Activated CD4-positive, alpha-beta T cell treated with anti-CD3 and anti-CD28 coated beads for 48 hours (primary cell): Measurements from ENCODE around the gene CDK19.

Experiments
- DNase-seq: peaks from one replicate; pipeline ENCODE4 v3.0.0-alpha.2; 2020

CDK19 gene

DNA sequence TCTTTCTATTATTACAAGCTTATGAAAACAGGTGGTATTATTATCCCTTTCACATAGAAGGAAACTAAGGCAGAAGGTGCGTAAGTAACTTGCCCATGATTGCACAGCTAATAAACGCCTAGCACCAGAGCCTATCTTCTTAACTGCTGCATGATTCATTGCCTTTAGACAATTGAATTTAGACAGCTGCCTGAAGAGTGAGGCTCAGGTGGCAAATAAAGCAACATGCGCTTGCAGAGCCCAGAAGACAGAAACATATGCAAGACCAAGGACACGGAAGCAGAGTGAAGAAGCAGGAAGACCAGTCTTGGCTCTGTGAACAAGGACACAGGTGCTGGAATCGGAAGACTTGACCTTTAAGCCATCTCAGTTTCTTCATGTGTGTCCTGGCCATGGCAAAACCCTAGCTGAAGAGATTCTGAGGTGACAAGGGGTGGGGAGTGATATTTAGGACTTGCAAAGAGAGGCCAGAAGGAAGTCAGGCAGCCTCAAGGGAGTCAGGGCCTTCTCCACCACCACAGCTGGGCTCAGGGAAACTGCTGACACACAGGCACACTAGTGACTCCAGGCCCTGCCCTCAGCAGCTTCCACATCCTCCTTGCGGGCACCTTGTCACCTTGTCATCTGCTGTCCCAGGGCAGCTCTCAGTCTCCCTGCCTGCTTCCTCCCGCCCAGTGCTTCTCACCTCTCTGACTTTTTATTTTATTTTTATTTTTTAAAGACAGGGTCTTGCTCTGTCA, 247.1 kb downstream of the CDK19 start:
- no peak for DNase-seq

DNA sequence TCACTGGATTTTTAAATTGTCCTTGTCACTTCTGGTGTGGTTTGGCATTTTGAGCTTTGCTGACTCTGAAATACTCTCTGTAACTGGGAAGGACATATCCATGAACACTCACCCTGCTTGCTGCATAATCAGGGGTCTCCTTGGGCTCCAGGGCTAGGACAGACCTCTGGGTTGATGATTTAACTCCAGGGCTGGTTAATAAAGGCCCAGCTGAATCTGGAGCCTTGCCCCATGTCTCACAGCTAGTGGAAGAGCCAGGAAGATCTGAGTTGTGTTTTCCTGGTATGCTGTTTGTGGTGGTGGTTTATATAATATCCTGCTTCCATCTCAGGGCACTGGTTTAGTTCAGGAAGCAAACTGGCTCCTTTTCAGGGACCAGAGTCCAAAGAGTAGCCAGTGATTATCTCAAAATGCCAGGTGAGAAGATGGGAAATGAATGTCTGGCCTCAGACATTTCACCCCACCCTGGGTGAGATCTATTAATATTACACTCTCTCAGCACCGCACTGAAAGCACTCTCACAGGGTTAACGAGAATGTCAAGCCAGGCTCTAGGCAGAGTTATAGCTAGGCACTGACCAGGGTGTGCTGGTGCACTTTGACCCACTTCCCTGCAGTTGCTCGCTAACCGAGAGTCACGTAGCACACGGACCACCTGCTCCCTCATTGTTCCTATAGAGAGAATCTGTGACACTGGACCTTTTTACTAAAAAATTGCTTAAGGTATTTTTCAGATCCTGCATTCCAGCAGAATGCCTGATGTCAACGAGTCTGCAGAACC, 248.7 kb downstream of the CDK19 start:
- DNase-seq = no peak

DNA sequence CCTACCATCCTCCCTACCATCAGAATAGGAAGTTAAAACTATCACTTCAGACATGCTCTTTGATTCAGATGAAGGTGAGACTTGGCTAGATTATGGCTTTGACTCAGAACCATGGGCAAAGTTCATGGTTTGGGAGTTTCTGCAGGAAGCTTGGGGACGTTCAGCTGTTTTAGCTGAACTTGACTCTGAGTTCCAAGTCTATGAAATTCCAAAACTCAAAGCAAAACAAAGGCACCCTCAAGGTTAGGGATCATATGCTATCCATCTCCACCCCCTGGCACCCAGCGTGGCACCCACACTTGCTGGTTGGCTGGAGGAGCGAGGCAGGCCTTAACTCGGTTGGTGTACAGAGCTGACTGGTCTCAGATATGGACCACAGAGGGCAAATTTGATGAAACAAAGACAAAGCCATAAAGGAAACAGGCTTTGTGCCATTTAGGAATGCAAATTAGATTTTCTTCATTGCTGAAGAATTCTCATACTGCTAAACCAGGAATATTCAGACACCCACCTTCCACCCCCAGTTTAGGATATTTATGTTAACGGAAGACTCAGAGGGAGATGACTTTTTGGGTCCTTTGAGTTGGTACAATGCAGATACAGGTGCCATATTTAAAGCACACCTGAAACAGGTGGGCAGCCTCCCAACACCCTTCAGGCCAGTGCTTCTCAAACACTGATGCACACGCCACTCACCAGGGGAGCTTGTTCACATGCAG, 250.4 kb downstream of the CDK19 start:
- no peak for DNase-seq

DNA sequence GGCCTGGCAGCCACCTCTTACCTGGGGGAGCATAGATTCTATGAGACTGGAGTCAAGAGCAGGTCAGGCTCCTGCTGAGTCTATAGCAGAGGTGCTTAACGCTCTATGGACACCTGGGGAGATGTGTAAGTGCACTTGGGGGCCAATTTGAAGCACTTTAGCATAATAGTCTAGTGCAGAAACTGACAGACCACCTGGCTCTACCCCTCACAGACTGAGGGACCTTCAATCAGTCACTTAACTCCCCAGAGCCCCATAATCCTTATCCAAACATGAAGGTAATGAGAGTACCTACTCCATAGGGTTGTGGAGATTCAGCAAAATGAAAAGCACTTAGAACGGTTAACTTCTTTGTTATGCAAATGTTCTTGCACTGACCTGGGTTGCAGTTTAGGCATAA, 251.6 kb downstream of the CDK19 start:
- no peak for DNase-seq

DNA sequence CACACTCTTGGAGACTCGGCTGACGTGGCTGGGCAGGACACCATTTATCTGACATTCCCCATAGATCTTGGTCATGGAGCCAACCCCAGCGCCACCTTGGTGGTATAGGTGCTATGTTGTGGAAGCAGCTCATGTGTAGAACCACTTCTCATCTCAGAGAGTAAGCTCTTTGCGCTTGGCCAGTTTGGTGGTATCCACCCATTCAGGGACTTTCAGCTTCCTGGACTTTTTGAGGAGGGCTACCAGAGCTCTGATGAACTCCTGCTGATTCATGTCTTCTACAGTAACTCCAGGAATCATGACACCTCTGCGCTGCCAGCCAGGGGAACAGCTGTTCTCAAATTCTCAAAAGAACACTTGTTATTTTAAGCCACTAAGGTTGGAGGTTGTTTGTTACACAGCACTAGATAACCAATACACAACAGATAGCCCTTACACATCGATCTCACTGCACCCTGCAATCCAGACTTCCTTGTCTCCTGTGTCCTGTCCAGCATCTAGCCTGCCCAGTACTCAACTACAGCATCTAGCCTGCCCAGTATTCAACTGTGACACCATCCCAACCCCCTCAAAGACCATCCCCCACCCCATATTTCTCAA, 252.9 kb downstream of the CDK19 start:
- DNase-seq = no peak

- no peak for DNase-seq
Measured at GRCh38 chr6:110561696-110562095, 253.6 kb downstream of the CDK19 start.

GRCh38 chr6:110561008-110561396, 254.3 kb downstream of the CDK19 start:
- DNase-seq = no peak

GRCh38 chr6:110560239-110561007, 254.8 kb downstream of the CDK19 start:
- no peak for DNase-seq
